Calu3 (cell line): ENCODE results near the gene INTS6. TPM values are rescaled to one million over a fixed set of nuclear protein-coding genes. Genes with fewer than 3 reads are reported as not detected.

Experiments used
- BruUV-seq: library from RNA; stranded (reverse); fragments of 400-500 nt; replicated peaks from 2 replicates; lab custom pipeline; 2021; lab: Mats Ljungman, UMichigan
- CTCF ChIA-PET: fragments of 300-600 bp; sonication (Branson Sonifier 250); formaldehyde crosslinking; loops from one replicate; lab custom pipeline; 2022; ENCODE audit warnings: antibody characterized with exemption; lab: Charles Lee
- DNase-seq: peaks from one replicate; pipeline ENCODE4 v3.0.0; 2022
- H3K27ac Mint-ChIP-seq: one replicate; pipeline ENCODE4 v1.8.0; 2022; ENCODE audit warnings: mixed read lengths; ENCODE audit not compliant: unreplicated experiment
- H3K27me3 Mint-ChIP-seq: one replicate; pipeline ENCODE4 v1.8.0; 2022; ENCODE audit warnings: mixed read lengths; ENCODE audit not compliant: unreplicated experiment
- H3K36me3 Mint-ChIP-seq: one replicate; pipeline ENCODE4 v1.8.0; 2022; ENCODE audit warnings: mild to moderate bottlenecking, moderate library complexity, mixed read lengths; ENCODE audit not compliant: insufficient read depth, unreplicated experiment
- H3K4me1 Mint-ChIP-seq: one replicate; pipeline ENCODE4 v1.8.0; 2022; ENCODE audit warnings: mild to moderate bottlenecking, low read depth, mixed read lengths; ENCODE audit not compliant: unreplicated experiment
- H3K4me3 Mint-ChIP-seq: one replicate; pipeline ENCODE4 v1.8.0; 2022; ENCODE audit warnings: mild to moderate bottlenecking, low read depth, moderate library complexity, mixed read lengths; ENCODE audit not compliant: unreplicated experiment
- H3K9me3 Mint-ChIP-seq: one replicate; pipeline ENCODE4 v1.8.0; 2022; ENCODE audit warnings: low read depth, mixed read lengths; ENCODE audit not compliant: unreplicated experiment
- CTCF ChIP-seq: fragments of 200-600 bp; IDR thresholded peaks from one replicate; pipeline ENCODE4 v1.8.0; 2022; ENCODE audit warnings: antibody characterized with exemption; ENCODE audit not compliant: unreplicated experiment
- intact Hi-C: fragments of 100-400 bp; cut with micrococcal nuclease; formaldehyde crosslinking; loops from one replicate; pipeline ENCODE4 v1.10.0; 2022; ENCODE audit not compliant: unreplicated experiment
- total RNA-seq: library from RNA; stranded (reverse); gene quantifications from 2 replicates; pipeline ENCODE4 v1.2.3, GENCODE V29; 2022

The INTS6 gene
- total RNA-seq, 1 experiment from 2014 or later = 25.3 TPM

- Mint-ChIP-seq H3K27me3 (no peaks in the 10 kb centered on the region), H3K36me3 (no peaks in the 10 kb centered on the region)
- CTCF ChIA-PET = no interaction called here
Measured at GRCh38 chr13:51363625-51364024, 89.2 kb downstream of the INTS6 start.

GRCh38 chr13:51361106-51361505 lies 91.7 kb downstream of the INTS6 start:
- no peak for TF ChIP-seq CTCF
- CTCF ChIA-PET = no interaction called here

More at GRCh38 chr13:51363625-51364024, 89.2 kb downstream of the INTS6 start:
- no peaks in the 10 kb centered on the region for H3K4me1 Mint-ChIP-seq
- no TSS peak for BruUV-seq
- H3K27ac Mint-ChIP-seq = no peak overlapping the region
- H3K4me3 Mint-ChIP-seq = no peak overlapping the region
- H3K9me3 Mint-ChIP-seq = no peaks in the 10 kb centered on the region
- no peak for DNase-seq
- intact Hi-C loops = no loop called here
- TF ChIP-seq CTCF = no peak

GRCh38 chr13:51360489-51360888 lies 92.3 kb downstream of the INTS6 start:
- no peaks in the 10 kb centered on the region for H3K9me3 Mint-ChIP-seq
- DNase-seq = no peak
- intact Hi-C loops = no loop called here
- H3K27ac Mint-ChIP-seq = no peak overlapping the region
- no peak overlapping the region for H3K4me3 Mint-ChIP-seq
- H3K36me3 Mint-ChIP-seq = no peaks in the 10 kb centered on the region
- no peaks in the 10 kb centered on the region for H3K4me1 Mint-ChIP-seq
- H3K27me3 Mint-ChIP-seq = no peaks in the 10 kb centered on the region
- TF ChIP-seq CTCF = no peak
- CTCF ChIA-PET = no interaction called here
- BruUV-seq = no TSS peak

More at GRCh38 chr13:51361106-51361505, 91.7 kb downstream of the INTS6 start:
- BruUV-seq = no TSS peak
- Mint-ChIP-seq H3K9me3 (no peaks in the 10 kb centered on the region), H3K4me3 (no peak overlapping the region), H3K4me1 (no peaks in the 10 kb centered on the region), H3K36me3 (no peaks in the 10 kb centered on the region), H3K27ac (no peak overlapping the region), H3K27me3 (no peaks in the 10 kb centered on the region)
- no peak for DNase-seq
- intact Hi-C loops = no loop called here

GRCh38 chr13:51359352-51359751 lies 93.5 kb downstream of the INTS6 start:
- Mint-ChIP-seq H3K4me3 (no peak overlapping the region), H3K27ac (no peak overlapping the region), H3K36me3 (no peaks in the 10 kb centered on the region), H3K27me3 (no peaks in the 10 kb centered on the region), H3K4me1 (no peaks in the 10 kb centered on the region), H3K9me3 (no peaks in the 10 kb centered on the region)
- CTCF ChIA-PET = no interaction called here
- intact Hi-C loops = no loop called here
- TF ChIP-seq CTCF = no peak
- no TSS peak for BruUV-seq
- DNase-seq = no peak
